Endodermal cell (in vitro differentiated cells): ENCODE results near the gene ZNF217. TPM values are rescaled to one million over a fixed set of nuclear protein-coding genes. Genes with fewer than 3 reads are reported as not detected.
"Not testable (repeated sequence)": the region's sequence is repeated elsewhere in the genome, so short reads cannot be mapped to it uniquely, and the experiment has no call there.

Source experiments
- DNase-seq: peaks from one replicate; pipeline ENCODE4 v3.0.0-alpha.2; 2017
- H3K27ac ChIP-seq: 2 replicates; pipeline ENCODE4 v1.5.1; 2013; ENCODE audit warnings: mild to moderate bottlenecking, low read depth, low read length, moderate library complexity
- H3K27me3 ChIP-seq: 2 replicates; pipeline ENCODE4 v1.6.1; 2013; ENCODE audit warnings: mild to moderate bottlenecking, low read length, moderate library complexity; ENCODE audit not compliant: insufficient read depth, control insufficient read depth, poor library complexity, severe bottlenecking
- H3K36me3 ChIP-seq: 2 replicates; pipeline ENCODE4 v1.7.0; 2013; ENCODE audit warnings: mild to moderate bottlenecking, low read length, moderate library complexity; ENCODE audit not compliant: control insufficient read depth, insufficient read depth
- H3K4me1 ChIP-seq: one replicate; pipeline ENCODE4 v1.7.0; 2013; ENCODE audit warnings: low read length; ENCODE audit not compliant: control insufficient read depth, insufficient read depth
- H3K4me3 ChIP-seq: 2 replicates; pipeline ENCODE4 v1.5.1; 2013; ENCODE audit warnings: mild to moderate bottlenecking, low read length, moderate library complexity
- H3K9ac ChIP-seq: 2 replicates; pipeline ENCODE4 v1.6.1; 2013; ENCODE audit warnings: mild to moderate bottlenecking, low read length, moderate library complexity; ENCODE audit not compliant: poor library complexity, severe bottlenecking; ENCODE audit errors: extremely low read depth
- H3K9me3 ChIP-seq: 2 replicates; pipeline ENCODE4 v1.6.1; 2013; ENCODE audit warnings: mild to moderate bottlenecking, low read length, moderate library complexity; ENCODE audit not compliant: control insufficient read depth
- H3K27ac Mint-ChIP-seq: 2 replicates; pipeline ENCODE4 v1.8.0; 2020; ENCODE audit warnings: mixed read lengths
- H3K27me3 Mint-ChIP-seq: 2 replicates; pipeline ENCODE4 v1.8.0; 2021; ENCODE audit warnings: mild to moderate bottlenecking, mixed read lengths; ENCODE audit not compliant: insufficient read depth
- H3K36me3 Mint-ChIP-seq: 2 replicates; pipeline ENCODE4 v1.8.0; 2020; ENCODE audit warnings: low read depth, mixed read lengths
- H3K4me1 Mint-ChIP-seq: 2 replicates; pipeline ENCODE4 v1.8.0; 2020; ENCODE audit warnings: mixed read lengths
- H3K4me3 Mint-ChIP-seq: 2 replicates; pipeline ENCODE4 v1.8.0; 2020; ENCODE audit warnings: mild to moderate bottlenecking, moderate library complexity, mixed read lengths
- H3K9me3 Mint-ChIP-seq: 2 replicates; pipeline ENCODE4 v1.8.0; 2020; ENCODE audit warnings: mild to moderate bottlenecking, mixed read lengths
- WGBS, 2 experiments: methylation state at CpG; one replicate each; pipeline versions ENCODE4 v1.1.5 to v1.1.7; 2013; ENCODE audit warnings: missing lambda C conversion rate in 2 of 2, mixed read lengths in 1 of 2; ENCODE audit not compliant: insufficient coverage in 1 of 2, insufficient read length in 1 of 2; 5-methylcytosine and 5-hydroxymethylcytosine counted together
- total RNA-seq, 2 donors: library from RNA; stranded (reverse); fragmentation: NEBNext Ultra II Directional in 1 of 2; extraction: Animal tissue kit (Norgen Biotek cat#: 25700) in 1 of 2; gene quantifications; 2 replicates in 1 of 2; 3 replicates in 1 of 2; pipeline ENCODE4 v1.2.1, GENCODE V29; 2021
- TF ChIP-seq, protein P1 (sequence below): fragments of 200-600 bp; sonication (generic); conservative IDR thresholded peaks from 2 replicates; pipeline ENCODE4 v1.5.0; 2021; ENCODE audit warnings: antibody characterized with exemption, mild to moderate bottlenecking

The ZNF217 gene
- total RNA-seq, 2 donors from 2014 or later, result 100 to 123 TPM

- not testable (repeated sequence) for H3K9ac ChIP-seq, H3K9me3 ChIP-seq, H3K27me3 Mint-ChIP-seq, H3K9me3 Mint-ChIP-seq, H3K4me3 Mint-ChIP-seq, H3K27ac ChIP-seq, DNase-seq, H3K27me3 ChIP-seq
- WGBS, 2 experiments, result 62% methylated on average over 2 of the region's 3 CpGs; no CpG with 5 or more reads in 1 of the 2 experiments
- peaks cover 74% of the 10 kb centered on the region for H3K4me1 Mint-ChIP-seq
- H3K4me3 ChIP-seq, result peak overlapping the region; percentile 45
- peaks cover 25% of the 10 kb centered on the region for H3K4me1 ChIP-seq
- H3K36me3 ChIP-seq, result peaks cover 34% of the 10 kb centered on the region
- peaks cover 33% of the 10 kb centered on the region for H3K36me3 Mint-ChIP-seq
- peak overlapping the region; percentile 10 for H3K27ac Mint-ChIP-seq
These were observed 9.1 kb downstream of the ZNF217 start for GRCh38 chr20:53584550-53584913.

GRCh38 chr20:53583660-53584549 lies 9.7 kb downstream of the ZNF217 start:
- H3K9me3 ChIP-seq, DNase-seq, H3K9ac ChIP-seq, H3K9me3 Mint-ChIP-seq, H3K27me3 ChIP-seq, H3K27me3 Mint-ChIP-seq: not testable (repeated sequence)
- Mint-ChIP-seq H3K4me3 (peak overlapping the region; percentile 26), H3K4me1 (peaks cover 75% of the 10 kb centered on the region), H3K27ac (peak overlapping the region; percentile 66), H3K36me3 (peaks cover 33% of the 10 kb centered on the region)
- 37% methylated on average over 3 of the region's 3 CpGs; no CpG with 5 or more reads in 1 of the 2 experiments for WGBS, 2 experiments
- H3K36me3 ChIP-seq, result peaks cover 41% of the 10 kb centered on the region
- H3K4me3 ChIP-seq, result peak overlapping the region; percentile 49
- H3K4me1 ChIP-seq, result peaks cover 28% of the 10 kb centered on the region
- peak overlapping the region; percentile 58 for H3K27ac ChIP-seq

DNA sequence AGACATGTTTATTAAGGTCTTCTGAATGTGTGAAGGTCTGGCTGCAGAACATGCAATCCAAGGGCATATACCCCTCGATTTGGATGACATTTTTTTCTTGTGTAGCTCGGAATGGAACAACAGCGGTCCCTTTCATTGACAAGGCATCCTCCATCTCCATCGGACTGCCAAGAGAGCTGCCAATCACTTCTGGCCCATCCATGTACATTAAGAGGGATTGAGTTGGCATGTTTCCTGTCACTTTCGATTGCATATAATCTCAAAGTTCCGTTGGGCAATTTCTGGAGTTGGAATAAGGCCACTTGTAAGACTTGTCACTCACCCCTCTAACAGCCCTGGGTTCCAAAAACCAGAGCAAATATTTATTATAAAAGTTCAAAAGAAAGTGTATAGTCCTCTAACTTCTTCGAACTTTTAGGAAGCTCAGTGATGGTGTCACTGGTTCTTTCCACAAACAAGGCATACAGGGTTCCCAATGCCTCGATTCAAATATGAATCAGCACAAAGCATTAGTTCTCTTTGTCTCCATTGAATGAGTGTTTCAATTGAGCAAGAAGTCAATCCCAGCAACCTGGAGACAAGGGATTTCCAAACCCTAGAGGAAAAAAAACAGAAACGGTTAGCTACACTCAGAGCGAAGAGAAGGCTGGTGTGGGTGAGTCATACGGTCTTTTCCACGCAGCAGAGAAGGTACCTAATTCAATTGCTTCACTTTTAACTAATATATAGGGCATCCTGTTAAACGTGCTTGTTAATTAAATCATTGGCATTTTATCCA lies 10.9 kb downstream of the ZNF217 start:
- H3K9ac ChIP-seq, result no peak overlapping the region
- Mint-ChIP-seq H3K4me1 (peaks cover 75% of the 10 kb centered on the region), H3K4me3 (no peak overlapping the region), H3K9me3 (no peaks in the 10 kb centered on the region), H3K27me3 (no peaks in the 10 kb centered on the region), H3K27ac (peak overlapping the region; percentile 65), H3K36me3 (peaks cover 43% of the 10 kb centered on the region)
- peak; percentile 13 for DNase-seq
- WGBS, 2 experiments, result 85 to 88% methylated on average over 9 to 13 of the region's 13 CpGs
- no peak overlapping the region for H3K27ac ChIP-seq
- H3K27me3 ChIP-seq, result no peaks in the 10 kb centered on the region
- H3K36me3 ChIP-seq, result peaks cover 51% of the 10 kb centered on the region
- H3K4me1 ChIP-seq, result peaks cover 28% of the 10 kb centered on the region
- H3K4me3 ChIP-seq, result no peak overlapping the region
- TF ChIP-seq, protein P1, sequence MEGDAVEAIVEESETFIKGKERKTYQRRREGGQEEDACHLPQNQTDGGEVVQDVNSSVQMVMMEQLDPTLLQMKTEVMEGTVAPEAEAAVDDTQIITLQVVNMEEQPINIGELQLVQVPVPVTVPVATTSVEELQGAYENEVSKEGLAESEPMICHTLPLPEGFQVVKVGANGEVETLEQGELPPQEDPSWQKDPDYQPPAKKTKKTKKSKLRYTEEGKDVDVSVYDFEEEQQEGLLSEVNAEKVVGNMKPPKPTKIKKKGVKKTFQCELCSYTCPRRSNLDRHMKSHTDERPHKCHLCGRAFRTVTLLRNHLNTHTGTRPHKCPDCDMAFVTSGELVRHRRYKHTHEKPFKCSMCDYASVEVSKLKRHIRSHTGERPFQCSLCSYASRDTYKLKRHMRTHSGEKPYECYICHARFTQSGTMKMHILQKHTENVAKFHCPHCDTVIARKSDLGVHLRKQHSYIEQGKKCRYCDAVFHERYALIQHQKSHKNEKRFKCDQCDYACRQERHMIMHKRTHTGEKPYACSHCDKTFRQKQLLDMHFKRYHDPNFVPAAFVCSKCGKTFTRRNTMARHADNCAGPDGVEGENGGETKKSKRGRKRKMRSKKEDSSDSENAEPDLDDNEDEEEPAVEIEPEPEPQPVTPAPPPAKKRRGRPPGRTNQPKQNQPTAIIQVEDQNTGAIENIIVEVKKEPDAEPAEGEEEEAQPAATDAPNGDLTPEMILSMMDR, result no peak
- no peaks in the 10 kb centered on the region for H3K9me3 ChIP-seq

DNA sequence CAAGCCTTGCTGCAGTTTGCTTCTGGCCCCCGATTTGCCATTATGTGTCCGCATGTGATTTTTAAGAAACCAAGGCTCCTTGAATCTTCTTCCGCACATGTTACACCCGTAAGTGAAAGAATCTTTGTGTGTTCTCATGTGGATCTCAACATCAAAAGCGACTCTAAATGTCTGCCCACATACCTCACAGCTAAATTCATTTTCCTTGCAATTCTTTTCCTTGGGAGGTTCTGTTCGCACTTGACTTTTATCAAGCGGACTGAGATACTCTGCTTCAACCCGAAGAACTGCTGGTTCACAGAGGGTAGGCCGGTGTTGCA lies 11.4 kb downstream of the ZNF217 start:
- TF ChIP-seq, protein P1, result no peak
- H3K27ac ChIP-seq, result no peak overlapping the region
- H3K9me3 ChIP-seq, result no peaks in the 10 kb centered on the region
- DNase-seq, result no peak
- H3K4me3 ChIP-seq, result no peak overlapping the region
- H3K4me1 ChIP-seq, result peaks cover 28% of the 10 kb centered on the region
- Mint-ChIP-seq H3K27ac (peak overlapping the region; percentile 75), H3K36me3 (peaks cover 48% of the 10 kb centered on the region), H3K27me3 (no peaks in the 10 kb centered on the region), H3K4me3 (no peak overlapping the region), H3K9me3 (no peaks in the 10 kb centered on the region), H3K4me1 (peaks cover 73% of the 10 kb centered on the region)
- H3K27me3 ChIP-seq, result no peaks in the 10 kb centered on the region
- WGBS, 2 experiments, result 96 to 99% methylated on average over 7 to 9 of the region's 9 CpGs
- H3K36me3 ChIP-seq, result peaks cover 56% of the 10 kb centered on the region
- H3K9ac ChIP-seq, result no peak overlapping the region
